GM23248 (cell line): Measurements from ENCODE around the gene RASSF1.

Source experiments
- EZH2 ChIP-seq: fragments of 200-600 bp; sonication (generic); IDR thresholded peaks from 2 replicates; pipeline ENCODE4 v1.6.1; 2018; ENCODE audit warnings: antibody characterized with exemption, mild to moderate bottlenecking; ENCODE audit not compliant: insufficient read depth, poor library complexity, severe bottlenecking
- EZH2phosphoT487 ChIP-seq: fragments of 200-600 bp; sonication (generic); IDR thresholded peaks from 2 replicates; pipeline ENCODE4 v1.6.1; 2018; ENCODE audit warnings: antibody characterized with exemption, moderate library complexity, mild to moderate bottlenecking, low read depth; ENCODE audit not compliant: insufficient read depth

DNA sequence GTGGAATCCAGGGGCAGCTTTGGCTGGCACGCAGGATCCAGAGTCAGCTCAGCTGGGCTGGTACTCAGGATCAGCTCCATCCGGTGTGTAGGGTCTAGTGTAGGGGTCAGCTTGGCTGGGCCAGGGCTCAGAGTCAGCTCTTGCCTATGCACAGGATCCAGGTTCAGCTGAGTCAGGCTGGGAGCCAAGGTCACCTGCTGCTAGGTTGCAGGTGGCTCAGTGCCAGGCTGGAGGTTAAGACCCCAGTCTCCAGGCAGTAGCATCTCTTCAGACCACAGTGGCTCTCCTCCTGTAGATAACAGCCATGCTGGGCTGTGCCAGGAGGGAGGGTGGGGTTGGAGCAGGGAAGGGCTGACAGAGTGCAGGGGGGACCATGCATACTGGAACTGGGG is 43.3 kb downstream of the RASSF1 start:
- TF ChIP-seq EZH2phosphoT487 (no peak), EZH2 (no peak)
